ENCODE data around the gene CBLN1.

CBLN1 gene

DNA sequence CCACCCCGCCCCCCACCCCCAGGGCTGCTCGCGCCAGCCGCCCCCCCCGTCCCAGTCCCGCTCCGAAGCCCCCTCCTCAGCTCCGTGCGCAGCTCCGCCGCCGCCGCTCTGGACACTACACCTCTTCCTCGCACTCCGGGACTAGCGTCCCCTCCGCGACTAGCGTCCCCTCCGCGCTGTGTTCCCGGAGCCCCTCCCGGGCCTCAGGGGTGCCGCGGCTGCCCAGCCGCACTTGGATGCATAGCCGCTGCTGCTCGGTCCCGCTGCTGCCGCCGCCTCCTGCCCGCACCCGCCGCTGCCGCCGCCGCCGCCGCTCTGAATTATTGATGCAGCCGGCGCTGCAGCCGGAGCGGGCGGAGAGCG is at the start of gene CBLN1:
CBLN1 (minus strand) TSS at position 359 of the 363 bp plus-strand sequence. CDS start 373 bp downstream, outside the sequence.
- DNase-seq (ENCODE audit: insufficient read length, low spot score) (no peak), FAIRE-seq (no peak)

DNA sequence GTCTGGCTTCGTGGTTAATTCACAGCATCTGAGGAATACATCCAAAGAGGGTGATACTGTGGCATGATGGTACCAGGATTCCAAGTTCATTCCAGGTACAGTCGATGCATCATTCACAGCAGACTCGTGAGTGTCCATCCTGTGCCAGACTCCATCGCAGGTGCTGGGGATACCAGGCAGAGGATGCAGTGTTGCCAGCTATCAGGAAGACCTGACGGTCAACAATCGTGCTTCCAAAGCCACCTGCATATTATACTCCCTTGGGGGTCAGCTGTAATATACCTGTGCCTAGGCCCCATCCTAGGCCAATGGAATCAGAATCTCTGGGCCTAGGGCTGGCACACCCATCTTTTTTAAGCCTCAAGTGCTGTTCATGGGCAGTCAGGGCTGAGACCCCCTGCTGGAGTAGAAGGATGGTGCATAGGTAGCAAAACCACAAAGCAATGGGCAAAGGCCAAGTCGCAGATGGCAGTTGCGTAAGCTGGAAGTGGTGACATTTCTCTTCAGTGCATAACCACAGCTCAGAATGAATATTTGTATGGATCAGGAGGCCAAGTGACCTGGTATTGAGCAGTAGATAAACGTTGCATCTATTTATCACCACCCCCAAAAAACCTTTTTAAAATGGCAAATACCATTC is 49.0 kb upstream of the CBLN1 start:
- FAIRE-seq = no peak
- no peak for DNase-seq (ENCODE audit: insufficient read length, low spot score)

DNA sequence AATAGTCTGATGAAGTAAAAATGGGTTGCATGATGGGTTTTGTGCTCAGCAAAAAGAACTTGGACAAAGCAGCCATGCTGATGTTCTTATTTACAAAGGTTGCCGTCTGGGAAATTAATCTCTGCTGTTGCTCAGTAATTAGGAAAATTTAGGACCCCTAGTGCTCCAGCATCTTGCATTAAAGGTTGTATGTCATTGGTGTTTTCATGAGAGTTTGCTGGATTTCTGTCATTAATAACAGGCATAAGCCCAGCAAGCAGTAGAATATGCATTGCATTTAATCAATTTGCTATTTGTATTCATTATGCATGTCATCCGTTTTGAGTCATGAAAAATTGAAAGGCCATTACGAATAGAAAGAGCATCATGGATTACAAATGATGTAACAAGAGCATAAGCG is 46.7 kb upstream of the CBLN1 start:
- no peak for DNase-seq (ENCODE audit: insufficient read length, low spot score)
- no peak for FAIRE-seq

DNA sequence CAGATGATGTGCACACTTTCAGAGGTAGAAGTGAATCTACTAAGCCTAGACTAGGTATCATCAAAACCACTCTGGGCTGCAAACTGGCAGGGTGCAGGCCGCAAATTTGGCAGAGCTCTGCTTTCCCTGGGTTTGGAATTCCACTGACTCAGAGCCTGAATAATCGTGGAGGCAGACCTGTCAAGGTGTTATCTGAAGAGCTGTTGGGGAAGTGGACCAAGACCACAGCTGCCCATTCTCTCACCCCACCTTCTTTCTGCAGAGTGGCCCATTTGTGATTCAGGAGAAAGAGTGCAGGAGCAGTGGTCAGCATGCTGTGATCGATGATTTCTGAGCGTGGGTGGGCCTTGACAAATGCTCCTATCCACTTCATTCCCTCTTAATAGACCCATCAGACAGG is 45.8 kb upstream of the CBLN1 start:
- FAIRE-seq = no peak
- no peak for DNase-seq (ENCODE audit: insufficient read length, low spot score)

DNA sequence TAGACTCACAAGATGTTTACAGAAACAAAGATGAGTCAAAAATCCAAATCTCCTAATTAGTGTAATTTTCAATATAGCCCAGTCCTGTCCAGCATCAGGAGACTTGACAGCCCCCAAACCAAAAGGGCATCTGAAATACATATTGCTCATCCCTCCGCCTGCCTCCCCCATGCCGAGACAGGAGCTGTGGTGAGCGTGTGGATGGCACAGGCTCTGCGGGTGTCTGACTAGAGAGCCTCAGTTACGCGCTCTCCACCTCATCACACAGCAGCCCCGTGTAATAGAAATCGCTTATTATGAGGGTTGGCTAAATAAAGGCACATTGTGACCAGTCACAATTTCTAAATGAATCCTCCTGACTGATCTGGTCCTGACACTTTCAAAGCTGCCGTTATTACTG is 43.1 kb upstream of the CBLN1 start:
- no peak for DNase-seq (ENCODE audit: insufficient read length, low spot score)
- FAIRE-seq = no peak

DNA sequence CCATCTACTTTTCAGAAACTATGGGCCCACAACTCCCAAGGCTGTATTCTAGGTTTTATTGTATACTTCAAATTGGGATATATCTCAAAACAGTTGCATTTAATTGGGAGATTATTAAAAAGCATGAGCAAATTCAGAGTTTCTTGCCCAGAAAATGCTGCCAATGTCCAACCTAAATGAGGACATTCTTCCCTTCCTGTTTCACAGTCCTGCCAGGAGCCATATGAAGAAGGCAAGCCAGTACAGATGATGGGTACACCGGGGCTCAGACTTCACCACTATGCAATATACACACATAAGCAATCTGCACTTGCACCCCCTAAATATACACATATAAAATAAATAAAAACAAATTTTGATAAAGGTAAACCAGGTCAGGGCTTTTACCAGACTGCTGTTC is 34.0 kb upstream of the CBLN1 start:
- DNase-seq (ENCODE audit: insufficient read length, low spot score) = no peak
- FAIRE-seq = no peak

DNA sequence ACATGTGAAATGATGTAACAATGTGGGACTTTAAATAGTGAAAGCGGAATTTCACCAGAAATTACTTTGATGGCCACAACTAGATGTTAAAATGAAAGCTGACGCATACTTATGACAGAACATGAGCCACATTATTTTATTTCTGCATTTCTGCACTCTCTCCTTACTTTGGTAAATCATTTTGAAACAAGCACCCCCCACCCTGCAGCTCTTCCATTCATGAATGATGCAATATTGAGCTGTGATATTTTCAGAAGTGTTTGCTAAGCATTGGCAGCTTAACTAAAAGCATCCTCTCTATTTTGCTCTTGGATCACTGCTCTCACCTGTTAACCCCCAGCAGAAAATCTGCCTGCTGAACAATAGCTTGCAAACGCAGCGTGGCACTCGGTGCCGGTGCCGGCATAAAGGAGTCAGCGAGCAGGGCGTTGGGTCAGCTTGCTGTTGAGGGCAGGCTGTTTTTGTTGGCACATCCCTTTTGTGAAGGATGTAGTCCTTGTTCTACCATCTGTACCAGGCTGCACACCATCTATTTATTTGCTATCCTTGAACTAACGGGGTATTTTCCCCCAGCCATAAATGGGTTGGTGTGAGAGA is 30.8 kb upstream of the CBLN1 start:
- no peak for FAIRE-seq
- no peak for DNase-seq (ENCODE audit: insufficient read length, low spot score)

DNA sequence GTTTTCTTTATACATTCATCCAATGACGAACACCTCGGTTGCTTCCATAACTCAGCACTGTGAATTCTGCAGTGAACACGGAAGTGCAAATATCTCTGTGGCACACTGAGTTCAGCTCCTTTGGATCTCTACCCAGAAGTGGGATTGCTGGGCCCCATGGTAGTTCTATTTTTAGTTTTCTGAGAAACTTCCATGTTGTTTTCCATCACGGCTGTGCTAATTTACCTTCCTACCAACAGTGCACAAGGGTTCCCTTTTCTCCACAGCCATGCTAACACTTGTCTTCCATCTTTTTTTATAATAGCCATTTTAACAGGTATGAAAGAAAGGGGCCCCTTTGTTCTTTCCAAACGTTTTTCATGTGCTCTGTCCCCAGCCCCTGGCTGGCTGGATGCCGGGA is 30.2 kb upstream of the CBLN1 start:
- FAIRE-seq (no peak), DNase-seq (ENCODE audit: insufficient read length, low spot score) (no peak)

DNA sequence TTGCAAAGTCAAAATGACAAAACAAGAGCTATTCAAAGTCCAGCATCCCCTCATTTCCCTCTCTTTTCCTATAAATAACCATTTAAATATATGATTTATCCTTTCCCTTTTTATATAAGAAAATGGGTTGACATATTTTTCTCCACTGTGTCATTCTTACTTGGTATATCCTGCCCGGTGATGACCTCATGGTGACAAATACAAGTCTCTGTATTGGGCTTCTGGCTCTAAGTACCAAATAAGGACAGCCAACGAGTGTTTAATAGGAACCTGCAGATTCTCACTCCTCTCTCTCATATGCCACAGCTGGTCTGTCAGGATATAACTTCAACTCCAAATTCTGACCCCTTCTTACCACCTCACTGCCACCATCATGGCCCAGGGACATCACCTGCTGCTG is 25.5 kb upstream of the CBLN1 start:
- FAIRE-seq (no peak), DNase-seq (ENCODE audit: insufficient read length, low spot score) (no peak)

DNA sequence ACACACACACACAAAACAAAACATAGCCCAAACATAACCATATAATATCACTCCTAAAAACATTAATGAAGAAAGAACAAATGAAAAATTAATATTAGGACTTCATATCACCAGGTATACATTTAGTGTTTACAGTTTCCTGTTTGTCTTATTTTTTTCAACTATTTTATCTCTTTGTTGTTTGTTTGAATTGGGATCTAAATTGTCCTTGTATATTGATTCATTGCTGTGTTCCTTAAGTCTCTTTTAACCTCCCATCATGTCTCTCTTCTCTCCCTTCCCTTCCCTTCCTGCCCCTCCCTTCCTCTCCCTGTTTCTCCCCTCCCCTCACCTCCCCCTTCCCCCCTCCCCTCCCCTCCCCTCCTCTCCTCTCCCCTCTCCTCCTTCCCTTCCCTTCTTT is 23.8 kb upstream of the CBLN1 start:
- FAIRE-seq = no peak
- no peak for DNase-seq (ENCODE audit: insufficient read length, low spot score)

DNA sequence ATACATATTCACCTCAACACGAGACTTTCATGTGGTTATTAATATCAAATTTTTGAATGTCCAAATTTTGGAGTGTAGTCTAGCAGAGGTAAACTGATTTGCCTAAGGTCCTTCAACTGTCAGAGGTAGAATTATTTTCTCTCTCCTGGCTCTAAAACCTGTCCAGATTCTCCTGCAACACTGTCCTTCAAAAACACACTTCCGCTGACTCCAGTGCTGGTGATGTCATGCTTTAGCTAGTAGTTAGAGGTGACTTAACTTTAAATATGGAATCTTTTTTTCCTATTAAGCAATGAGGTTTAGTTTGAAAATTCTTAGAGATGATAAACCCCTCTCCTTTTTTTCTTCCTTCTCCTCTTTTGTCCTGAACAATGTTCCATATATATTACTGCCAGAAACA is 10.8 kb upstream of the CBLN1 start:
- DNase-seq (ENCODE audit: insufficient read length, low spot score) = no peak
- FAIRE-seq = no peak

DNA sequence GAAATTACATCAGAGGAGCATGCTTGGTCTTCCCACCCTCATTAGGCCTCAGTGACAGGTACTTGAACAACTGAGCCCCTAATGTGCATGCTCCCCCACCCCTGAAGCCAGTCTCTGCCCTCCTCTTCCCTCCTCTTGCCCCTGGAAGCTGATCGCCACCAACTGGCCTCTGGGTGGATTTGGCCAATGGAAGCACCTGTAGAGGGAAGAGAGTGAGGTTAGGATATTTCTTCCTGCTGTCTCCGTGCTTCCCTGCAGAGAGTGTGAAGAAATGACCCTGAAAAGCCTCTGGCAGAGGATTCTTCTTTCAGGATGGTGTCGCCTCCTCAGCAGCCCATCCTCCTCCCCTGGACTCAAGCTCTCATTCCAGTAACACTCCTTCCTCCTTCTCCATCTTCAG is 5.9 kb upstream of the CBLN1 start:
- DNase-seq (ENCODE audit: insufficient read length, low spot score) (no peak), FAIRE-seq (no peak)

DNA sequence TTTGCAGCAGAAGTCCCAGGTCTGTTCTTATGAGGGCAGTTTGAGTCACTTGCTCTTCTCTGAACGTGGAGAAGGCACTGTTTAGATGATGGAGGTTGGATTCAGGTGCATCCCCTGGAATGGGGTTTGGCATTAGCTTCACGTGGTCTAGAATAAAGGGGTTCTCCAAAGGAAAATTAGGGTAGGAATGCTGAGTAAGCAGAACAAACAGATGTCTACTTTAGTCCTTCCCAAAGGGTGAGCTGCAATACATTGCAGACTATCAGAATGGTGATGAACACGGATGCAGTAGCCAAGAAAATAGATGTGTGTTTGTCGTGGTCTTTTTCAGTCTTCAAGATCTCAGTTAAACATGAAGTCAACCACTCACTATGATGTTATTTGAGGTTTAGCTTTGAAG is 3.3 kb upstream of the CBLN1 start:
- FAIRE-seq (no peak), DNase-seq (ENCODE audit: insufficient read length, low spot score) (no peak)

DNA sequence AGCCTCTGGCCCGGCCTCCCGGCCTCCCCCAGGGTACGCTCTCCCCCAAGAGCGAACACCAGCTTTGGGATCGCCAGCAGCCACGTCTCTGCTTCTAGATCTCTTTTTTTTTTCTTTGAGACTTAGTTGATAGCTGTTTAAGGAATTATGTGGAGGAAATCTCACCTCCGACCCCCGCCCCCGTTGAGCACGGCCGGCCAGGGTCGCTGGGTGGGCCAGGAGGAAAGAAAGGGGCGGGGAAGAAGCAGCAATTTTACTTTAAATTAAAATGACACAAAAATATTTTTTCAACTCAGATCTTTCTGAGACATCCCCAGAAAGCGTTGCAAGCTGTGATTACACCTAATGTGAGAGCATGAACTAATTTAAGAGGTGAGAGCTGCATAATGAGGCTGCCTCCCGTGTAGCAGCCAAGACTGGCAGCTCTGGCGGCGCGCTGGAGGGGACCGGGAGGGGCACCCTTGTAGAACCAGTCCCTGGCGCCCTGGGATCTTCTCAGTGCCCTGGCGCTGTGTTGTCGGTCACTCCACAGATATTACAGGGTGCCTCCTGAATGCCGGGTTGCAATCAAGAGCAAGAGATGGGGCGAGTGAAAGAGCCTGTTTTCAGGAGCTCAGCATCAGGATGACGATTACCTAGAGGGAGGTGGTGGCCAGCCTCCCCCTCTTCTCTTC is 1.9 kb upstream of the CBLN1 start:
- FAIRE-seq = no peak
- no peak for DNase-seq (ENCODE audit: insufficient read length, low spot score)

DNA sequence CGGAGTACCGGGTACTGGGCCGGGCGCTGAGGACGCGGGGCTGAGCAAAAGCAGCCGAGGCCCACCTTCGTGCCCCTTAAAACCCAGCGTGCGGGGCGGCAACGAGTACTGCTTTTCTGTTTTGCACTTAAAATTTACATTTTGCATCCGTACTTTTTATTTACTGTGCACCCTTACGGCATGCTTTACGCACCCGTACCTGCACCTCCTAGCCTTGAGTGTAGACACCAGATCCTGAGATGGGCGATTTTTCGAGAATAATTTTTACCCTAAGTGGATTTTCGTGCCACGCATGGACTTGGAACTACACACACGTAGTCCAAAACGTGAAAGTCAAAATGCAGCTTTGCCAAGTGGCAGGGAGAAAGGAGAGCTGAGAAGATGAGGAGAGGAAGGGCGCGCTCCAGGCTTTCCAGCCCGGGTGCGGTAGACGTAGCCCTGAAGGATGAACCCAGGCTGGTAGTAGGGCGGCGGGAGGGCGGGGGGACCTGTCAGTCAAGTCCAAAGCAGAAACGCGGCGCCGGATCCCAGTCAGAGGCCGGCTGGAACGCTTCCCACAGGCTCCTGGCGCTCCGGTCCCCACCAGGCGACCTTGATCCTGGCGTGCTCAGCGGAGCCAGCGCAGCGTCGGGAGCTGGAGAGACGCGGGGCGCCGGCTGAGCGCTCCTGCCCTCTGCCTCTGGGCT is 1.2 kb upstream of the CBLN1 start:
- FAIRE-seq (no peak), DNase-seq (ENCODE audit: insufficient read length, low spot score) (no peak)

DNA sequence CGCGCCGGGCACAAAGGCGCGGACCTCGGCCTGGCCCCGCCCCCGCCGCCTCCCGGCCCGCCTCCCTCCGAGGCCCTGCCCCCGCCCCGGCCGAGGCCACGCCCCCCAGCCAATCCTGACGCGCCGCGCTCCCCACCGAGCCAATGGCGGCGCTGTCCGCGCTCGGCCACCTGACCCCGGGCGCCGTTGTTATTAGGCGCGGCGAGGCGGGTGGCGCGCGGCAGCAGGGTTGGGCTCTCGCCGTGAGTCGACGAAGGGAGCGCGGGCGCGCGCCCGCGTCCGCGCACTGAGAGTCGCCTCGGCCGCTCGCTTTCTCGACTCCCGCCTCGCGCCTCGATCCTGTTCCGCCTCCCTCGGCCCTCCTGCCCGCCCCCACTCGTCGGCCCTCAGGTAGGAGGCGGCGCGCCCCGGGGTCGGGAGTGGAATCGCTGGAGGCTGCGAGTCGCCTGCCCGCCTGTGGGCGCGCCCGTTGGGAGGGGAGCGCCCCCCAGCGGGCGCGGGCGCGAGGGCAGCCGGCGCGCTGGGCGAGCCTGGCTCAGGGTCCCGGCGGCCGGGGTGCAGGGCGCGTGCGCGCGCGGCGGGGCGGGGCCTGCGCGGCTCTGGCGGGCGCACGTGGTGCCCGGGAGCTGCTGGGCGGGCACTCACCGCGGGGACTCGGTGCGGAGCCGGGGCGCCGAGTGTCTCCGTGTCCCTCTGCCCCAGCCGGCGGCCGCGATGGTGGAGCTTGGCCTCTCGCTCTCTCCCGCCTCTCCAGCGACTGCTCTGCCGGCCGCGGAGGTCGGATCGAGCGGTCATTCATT is 405 bp upstream of the CBLN1 start:
- DNase-seq (ENCODE audit: insufficient read length, low spot score) (no peak), FAIRE-seq (no peak)

DNA sequence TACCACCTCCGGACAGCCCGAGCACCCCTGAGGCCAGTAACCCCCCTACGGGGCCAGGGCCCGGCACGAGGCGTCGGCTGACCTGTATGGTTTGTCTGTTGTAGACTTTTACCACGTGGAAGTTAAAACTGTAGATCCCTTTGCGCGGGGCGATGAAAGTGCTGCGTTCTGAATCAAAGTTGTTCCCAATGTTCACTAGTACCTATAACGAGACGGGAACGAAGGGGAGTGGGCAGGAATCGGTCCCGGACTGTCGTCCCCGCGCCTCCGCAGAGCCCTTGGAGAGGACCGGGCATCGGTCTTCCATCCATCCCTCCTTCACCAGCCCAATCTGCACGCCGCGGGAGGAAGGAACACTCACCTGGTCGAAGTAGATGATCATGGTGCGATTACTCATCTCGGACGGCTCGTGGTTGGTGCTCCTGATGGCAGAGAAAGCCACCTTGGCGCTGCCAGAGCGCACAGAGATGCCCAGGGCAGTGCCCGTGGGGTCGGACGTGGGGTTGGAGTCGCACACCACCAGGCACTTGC is 732 bp downstream of the CBLN1 start:
- no peak for DNase-seq (ENCODE audit: insufficient read length, low spot score)
- no peak for FAIRE-seq

DNA sequence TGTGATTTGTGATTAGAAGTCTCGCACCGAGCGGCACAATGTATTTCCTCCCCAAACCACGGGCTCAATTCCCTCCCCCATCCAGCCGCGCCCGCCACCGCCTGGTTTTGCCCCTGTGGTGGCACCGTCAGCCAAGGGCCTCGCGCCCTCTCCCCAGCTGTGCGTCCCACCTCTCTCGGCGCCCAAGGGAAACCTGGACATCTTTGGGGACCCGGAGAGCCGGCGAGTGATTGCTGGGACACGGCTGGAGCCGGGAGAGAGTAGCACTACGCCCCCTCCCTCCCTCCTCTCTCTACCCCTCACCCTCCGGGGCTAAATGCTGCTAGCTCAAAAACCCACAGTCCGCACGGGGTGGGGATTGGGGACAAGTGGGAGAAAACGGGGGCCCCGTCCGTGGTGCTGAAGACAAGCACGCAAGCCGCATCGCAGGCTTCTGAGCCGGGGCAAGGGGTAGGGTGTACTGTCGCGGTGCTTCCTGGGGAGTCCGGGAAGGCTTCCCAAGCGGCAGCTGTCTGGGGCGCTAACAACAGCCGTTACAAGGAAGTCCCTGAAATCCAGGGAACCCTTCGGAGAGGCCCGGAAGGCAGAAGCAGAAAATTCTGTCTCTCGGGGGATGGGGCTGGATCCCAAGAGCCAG is 1.4 kb downstream of the CBLN1 start:
- FAIRE-seq (no peak), DNase-seq (ENCODE audit: insufficient read length, low spot score) (no peak)

DNA sequence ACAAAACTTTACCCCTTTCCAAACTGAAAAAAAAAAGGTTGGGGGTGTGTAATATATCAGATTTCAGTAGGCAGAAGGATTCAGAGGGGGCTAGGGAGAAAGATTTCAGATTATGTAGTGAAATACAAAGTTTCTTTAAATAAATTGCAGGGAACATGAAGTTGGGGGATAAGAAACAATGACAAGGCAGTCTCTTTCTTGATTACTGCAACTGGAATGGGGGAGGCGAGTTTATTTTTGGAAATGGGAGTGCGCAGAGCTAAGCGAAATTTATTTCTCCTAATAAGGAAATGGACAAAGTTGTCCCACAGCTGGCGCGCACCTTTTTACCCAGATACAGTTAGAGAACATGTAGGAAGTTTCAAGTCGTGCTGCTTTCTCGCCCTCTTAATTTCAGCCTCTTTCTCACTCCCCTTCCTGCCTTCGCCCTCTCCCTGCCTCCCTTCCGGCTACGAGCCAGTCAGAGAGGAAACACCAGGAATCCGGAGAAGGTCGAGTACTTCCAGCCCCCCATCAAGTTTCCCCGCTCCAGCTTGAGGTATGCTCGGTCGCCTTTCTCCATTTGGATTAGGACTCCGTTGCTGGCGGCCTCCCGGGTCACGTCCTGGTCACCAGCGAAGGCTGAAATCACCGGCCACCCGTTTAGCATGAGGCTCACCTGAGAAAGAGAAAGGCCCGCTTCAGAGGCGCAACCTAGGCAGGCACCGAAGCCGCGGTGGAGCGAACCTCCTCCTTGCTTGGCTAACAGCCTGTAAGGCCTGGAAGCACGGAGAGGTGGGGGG is 2.5 kb downstream of the CBLN1 start:
- FAIRE-seq (no peak), DNase-seq (ENCODE audit: insufficient read length, low spot score) (no peak)

DNA sequence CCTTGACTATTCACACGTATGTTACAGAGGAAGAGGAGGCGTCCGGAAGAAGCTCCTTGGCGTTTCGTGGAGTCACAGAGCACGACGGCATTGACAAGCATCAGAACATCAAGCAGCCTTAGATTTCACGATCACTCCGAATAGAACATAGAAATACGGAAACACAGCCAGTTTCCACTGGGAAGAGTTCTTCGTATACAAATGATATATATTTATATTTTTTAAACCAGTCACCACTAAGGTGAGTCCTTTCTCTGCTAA is 3.1 kb downstream of the CBLN1 start:
- no peak for FAIRE-seq
- DNase-seq (ENCODE audit: insufficient read length, low spot score) = no peak

Data from HTR-8/SVneo (cell line).